NK-92 treated with Interleukin-12 subunit alpha and Interleukin-12 subunit beta, amount 100 ng/mL, for 24 hours (cell line): ENCODE data around the gene PRKACA.

Experiments used
- DNase-seq: peaks from one replicate; lab custom pipeline; 2025; lab: John Stamatoyannopoulos, UW

Gene PRKACA

DNA sequence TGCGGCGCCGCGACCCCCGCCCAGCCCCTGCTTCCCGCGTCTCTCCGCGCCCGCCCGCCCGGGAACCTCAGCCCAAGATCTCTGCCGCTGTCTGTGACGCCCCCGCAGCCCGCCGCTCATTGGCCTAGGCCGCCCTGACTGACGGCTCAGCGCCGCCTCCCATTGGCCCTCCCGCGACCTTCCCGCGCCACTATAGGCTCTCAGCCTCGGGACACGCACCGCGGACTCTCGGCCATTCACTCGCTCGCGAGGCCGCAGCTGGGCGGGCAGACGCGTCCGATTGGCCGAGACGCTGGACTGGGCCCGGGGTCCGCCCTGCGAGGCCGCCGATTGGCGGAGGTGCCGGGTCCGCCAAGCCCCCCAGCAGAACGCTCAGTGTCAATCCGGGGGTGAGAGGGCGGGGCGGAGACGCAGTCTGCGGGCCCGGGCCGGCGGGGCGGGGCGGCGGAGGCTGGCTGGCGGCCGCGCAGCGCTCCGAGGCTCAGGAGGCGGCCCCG is at the start of gene PRKACA:
PRKACA (minus strand) TSS at position 95 of the 497 bp plus-strand sequence. CDS start 215 bp downstream, outside the sequence.
- peak; percentile 98 for DNase-seq

DNA sequence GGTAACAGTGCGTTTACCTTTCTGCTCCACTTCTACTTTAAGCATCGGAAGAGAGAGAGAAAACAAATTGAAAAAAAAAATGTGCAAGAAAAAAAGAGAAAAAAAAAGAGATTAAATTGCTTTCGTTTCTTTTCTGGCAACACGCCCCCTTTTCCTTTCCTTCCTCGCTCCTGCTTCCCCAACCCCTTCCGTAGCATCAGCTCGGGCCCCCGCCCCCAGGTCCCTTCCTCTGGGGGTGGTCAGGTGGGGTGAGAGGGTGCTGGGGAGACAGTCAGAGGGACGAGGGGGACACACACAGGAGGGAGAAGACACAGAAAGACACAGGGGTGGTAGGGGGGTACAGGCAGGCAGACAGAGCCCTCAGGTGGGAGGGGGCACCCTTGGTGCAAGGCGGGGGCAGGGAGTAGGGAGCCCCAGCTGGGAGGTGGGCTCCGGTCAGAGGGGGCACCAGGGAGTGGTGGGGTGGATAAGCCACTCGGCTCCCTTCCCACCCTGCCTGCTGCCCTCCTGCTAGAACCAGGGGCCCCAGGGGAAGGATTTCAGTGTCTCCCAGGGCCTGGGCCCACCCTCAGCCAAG is 49.5 kb upstream of the PRKACA start:
- DNase-seq: no peak

DNA sequence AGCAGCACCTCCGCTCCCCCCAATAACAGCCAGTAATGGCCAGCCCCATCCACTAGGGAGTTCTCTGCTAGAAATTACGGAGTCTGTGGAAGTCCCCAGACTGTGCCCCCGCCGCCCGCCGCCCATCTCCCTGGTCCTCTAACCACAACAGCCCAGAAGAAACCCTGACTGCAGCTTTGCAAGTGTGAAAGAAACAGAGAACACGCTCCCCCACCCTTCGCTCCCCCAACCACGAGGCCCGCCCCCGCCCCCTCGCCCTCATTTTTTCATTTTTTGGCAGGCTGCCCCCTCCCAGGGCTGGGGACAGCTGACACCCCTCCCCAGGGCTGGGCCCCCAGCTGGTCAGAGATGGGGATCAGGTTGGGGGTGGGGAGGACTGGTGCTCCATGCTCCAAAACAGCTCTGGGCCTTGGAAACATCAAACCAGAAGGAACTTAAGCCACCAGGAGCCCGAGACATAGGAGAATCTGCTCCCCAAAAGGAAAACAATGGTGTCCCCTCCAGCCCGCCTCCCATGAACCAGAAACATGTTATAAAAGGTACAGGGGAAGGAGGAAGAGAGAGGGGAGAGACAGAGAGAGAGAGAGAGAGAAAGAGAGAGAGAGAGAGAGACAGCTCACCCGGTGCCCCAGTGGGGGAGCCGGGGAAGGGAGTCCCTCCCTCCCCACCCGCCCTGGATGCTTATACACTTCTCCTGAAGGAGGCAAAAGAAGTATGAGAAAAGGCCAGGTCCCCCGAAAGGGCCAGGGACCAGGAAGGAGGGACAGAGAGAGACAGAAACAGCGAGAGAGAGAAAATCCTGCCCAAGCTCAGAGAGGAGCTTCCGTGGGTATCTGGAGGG is 48.6 kb upstream of the PRKACA start:
- no peak for DNase-seq

- no peak for DNase-seq
Measured at GRCh38 chr19:14164724-14165493, 47.3 kb upstream of the PRKACA start.

GRCh38 chr19:14164082-14164481 is 46.5 kb upstream of the PRKACA start:
- no peak for DNase-seq

- no peak for DNase-seq
Measured at GRCh38 chr19:14162871-14163297, 45.3 kb upstream of the PRKACA start.

GRCh38 chr19:14161305-14161704 is 43.7 kb upstream of the PRKACA start:
- no peak for DNase-seq

- no peak for DNase-seq
Measured at GRCh38 chr19:14160017-14160703, 42.6 kb upstream of the PRKACA start.

DNA sequence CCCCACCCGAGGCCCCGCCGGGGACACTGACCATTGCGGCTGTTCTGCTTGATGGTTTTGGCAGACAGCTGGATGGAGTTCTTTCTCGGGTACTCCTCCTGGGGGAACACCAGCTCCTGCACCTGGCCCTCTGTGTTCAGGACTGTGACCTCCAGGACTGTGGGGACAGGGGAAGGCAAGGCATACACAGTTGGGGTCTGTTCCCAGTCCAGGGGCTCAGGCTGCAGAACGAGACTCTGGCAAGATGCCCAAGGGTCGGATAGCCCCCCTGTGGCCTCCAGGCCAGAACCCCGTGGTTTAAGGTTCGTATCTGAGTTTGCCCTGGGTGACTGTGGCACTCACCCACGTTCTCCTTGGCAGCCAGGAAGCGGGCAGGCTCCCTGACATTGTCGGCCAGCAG is 41.5 kb upstream of the PRKACA start:
- no peak for DNase-seq

- DNase-seq: no peak
Measured at GRCh38 chr19:14158276-14159023, 40.9 kb upstream of the PRKACA start.

- no peak for DNase-seq
Measured at GRCh38 chr19:14156971-14157717, 39.6 kb upstream of the PRKACA start.

- DNase-seq: no peak
Measured at GRCh38 chr19:14156122-14156521, 38.6 kb upstream of the PRKACA start.

DNA sequence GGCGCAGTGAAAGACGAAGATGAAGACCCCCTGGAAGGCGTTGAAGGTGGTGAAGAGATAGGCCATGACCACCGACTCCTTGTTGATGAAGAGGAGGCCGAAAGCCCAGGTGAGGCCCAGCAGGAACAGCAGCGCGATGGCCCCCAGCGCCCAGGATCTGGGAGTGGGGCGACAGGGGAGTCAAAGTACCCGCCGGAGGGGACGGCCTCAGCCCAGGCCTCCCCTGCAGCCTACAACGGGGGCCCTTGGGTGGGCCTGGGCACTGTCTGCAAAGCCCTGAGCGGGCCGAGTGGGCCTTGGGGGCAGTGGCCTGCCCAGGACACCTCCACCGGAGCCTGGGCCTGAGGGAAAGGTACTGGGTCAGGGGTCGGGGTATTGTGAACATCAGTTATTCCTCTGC is 37.8 kb upstream of the PRKACA start:
- no peak for DNase-seq

- DNase-seq: no peak
Measured at GRCh38 chr19:14152713-14153112, 35.2 kb upstream of the PRKACA start.

GRCh38 chr19:14150770-14151661 is 33.5 kb upstream of the PRKACA start:
- DNase-seq: no peak

DNA sequence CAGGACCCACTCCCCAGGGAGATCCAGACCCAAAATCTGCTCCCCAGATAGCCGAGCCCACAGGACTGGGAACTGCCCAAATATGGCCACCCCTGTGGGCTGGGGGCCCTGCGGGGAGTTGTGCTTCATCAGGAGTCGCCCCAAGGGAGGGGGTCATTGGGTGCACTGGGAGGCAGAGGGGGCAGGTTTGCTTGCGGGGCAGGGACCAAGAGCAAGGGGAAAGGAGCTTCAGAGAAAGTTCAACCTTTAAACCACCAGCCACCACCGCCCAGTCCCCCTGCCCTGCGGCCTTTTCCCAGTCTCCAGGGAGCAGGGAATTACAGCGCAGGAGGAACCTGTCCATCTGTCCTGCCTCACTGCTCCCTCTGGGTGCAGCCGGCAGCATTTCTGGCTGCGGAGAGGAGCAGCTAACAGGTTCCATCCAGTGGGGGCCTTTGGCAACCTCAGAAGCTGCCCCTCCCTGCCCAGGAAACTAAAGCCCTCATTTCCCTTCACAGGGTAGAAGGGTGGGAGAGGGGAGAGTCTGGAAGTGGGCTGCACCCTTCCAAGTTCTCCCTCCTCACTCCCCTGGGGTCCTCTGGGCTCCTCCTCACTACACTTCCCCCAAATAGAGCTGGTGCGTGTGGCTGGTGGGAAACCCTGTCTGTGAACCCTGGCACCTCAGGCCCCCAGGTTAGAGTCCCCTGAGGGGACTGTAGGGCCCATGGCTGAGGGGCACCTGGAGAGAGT is 32.6 kb upstream of the PRKACA start:
- no peak for DNase-seq

DNA sequence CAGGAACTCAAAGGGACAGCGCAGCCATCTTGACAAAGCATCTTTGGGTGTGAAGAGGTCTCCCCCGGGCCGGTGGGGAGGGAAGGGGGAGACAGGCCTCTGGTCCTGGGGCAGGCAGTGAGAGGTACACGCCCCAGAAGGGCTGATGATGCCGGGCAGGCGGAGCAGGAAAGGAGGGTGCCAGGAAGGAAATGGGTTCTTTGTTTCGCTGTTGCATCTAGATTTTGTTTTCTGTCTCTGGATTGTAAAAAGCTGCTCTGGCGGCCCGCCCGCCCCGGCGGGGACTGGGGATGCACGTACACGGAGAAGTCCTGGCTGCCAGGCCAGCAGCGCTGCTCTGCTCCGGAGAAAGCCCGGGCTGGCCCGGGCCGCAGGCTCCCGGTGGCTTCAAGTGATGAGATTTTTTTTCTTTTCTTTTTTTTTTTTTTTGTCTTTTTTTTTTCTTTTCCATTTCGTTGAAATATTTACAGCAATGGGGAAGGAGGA is 32.0 kb upstream of the PRKACA start:
- no peak for DNase-seq

GRCh38 chr19:14148751-14149410 is 31.3 kb upstream of the PRKACA start:
- no peak for DNase-seq
